ENCODE results near the gene PRDM1. TPM values are rescaled to one million over a fixed set of nuclear protein-coding genes. Genes with fewer than 3 reads are reported as not detected.

Gene PRDM1
- total and polyA plus RNA-seq, 2 of the 13 experiments (the other 11 are each of a cell fraction or from before 2014, with no cell fraction given), result 0.13 TPM; not detected in 1

DNA sequence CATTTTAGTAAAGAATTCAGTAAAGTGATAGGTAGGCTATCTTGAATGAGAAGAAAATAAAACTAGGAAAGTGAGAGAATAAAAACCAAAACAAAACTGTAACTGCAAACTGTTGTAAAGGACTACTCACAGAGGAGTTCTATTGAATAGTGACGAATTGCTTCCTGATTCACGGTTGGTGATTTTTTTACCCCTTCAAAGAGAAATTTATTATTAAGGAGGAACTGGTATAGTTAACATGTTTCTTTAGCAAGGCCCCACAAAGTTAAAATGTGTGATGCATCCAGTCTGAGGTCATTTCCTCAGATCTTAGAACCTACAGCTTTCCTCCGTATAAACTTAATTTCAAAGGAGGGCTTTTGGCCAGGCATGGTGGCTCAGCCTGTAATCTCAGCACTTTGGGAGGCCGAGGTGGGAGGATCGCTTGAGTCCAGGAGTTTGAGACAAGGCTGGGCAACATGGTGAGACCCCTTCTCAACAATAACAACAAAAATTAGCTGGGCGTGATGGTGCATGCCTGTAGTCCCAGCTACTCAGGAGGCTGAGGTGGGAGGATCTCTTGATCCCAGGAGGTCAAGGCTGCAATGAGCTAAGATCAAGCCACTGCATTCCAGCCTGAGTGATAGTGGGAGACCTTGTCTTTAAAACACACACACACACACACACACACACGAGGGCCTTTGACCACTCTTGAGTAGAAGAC is 8.3 kb downstream of the PRDM1 start (continued):
- TF ChIP-seq, protein P1, sequence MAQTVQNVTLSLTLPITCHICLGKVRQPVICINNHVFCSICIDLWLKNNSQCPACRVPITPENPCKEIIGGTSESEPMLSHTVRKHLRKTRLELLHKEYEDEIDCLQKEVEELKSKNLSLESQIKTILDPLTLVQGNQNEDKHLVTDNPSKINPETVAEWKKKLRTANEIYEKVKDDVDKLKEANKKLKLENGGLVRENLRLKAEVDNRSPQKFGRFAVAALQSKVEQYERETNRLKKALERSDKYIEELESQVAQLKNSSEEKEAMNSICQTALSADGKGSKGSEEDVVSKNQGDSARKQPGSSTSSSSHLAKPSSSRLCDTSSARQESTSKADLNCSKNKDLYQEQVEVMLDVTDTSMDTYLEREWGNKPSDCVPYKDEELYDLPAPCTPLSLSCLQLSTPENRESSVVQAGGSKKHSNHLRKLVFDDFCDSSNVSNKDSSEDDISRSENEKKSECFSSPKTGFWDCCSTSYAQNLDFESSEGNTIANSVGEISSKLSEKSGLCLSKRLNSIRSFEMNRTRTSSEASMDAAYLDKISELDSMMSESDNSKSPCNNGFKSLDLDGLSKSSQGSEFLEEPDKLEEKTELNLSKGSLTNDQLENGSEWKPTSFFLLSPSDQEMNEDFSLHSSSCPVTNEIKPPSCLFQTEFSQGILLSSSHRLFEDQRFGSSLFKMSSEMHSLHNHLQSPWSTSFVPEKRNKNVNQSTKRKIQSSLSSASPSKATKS (CRISPR knock-in tag; IDR thresholded peaks at IDR 0.05), result no peak
- TF ChIP-seq KDM5A (IDR thresholded peaks at IDR 0.05; ENCODE audit: borderline replicate concordance, low read length) (no peak), FOXP1 (IDR thresholded peaks at IDR 0.05) (no peak), FOXP1 (CRISPR knock-in tag; IDR thresholded peaks at IDR 0.05) (no peak), ZNF761 (CRISPR knock-in tag; conservative IDR thresholded peaks at IDR 0.05) (no peak), SAP130 (CRISPR knock-in tag; IDR thresholded peaks at IDR 0.05; ENCODE audit: low read depth) (no peak), KLF16 (CRISPR knock-in tag; IDR thresholded peaks at IDR 0.05) (no peak), MBD4 (IDR thresholded peaks at IDR 0.05; ENCODE audit: borderline replicate concordance, low read length) (no peak), SP140L (CRISPR knock-in tag; IDR thresholded peaks at IDR 0.05; ENCODE audit: borderline replicate concordance) (no peak), ZNF24 (IDR thresholded peaks at IDR 0.05) (no peak)
- TF ChIP-seq, protein P2, sequence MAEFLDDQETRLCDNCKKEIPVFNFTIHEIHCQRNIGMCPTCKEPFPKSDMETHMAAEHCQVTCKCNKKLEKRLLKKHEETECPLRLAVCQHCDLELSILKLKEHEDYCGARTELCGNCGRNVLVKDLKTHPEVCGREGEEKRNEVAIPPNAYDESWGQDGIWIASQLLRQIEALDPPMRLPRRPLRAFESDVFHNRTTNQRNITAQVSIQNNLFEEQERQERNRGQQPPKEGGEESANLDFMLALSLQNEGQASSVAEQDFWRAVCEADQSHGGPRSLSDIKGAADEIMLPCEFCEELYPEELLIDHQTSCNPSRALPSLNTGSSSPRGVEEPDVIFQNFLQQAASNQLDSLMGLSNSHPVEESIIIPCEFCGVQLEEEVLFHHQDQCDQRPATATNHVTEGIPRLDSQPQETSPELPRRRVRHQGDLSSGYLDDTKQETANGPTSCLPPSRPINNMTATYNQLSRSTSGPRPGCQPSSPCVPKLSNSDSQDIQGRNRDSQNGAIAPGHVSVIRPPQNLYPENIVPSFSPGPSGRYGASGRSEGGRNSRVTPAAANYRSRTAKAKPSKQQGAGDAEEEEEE (CRISPR knock-in tag; IDR thresholded peaks at IDR 0.05; ENCODE audit: borderline replicate concordance), result no peak
- TF ChIP-seq, protein P3, sequence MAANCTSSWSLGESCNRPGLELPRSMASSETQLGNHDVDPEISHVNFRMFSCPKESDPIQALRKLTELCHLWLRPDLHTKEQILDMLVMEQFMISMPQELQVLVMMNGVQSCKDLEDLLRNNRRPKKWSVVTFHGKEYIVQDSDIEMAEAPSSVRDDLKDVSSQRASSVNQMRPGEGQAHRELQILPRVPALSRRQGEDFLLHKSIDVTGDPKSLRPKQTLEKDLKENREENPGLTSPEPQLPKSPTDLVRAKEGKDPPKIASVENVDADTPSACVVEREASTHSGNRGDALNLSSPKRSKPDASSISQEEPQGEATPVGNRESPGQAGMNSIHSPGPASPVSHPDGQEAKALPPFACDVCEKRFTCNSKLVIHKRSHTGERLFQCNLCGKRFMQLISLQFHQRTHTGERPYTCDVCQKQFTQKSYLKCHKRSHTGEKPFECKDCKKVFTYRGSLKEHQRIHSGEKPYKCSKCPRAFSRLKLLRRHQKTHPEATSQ (CRISPR knock-in tag; IDR thresholded peaks at IDR 0.05; ENCODE audit: borderline replicate concordance), result no peak
